Mucosa of gallbladder (tissue), 1 donor: ENCODE data around the gene ZFAND3. TPM values are rescaled to one million over a fixed set of nuclear protein-coding genes. Genes with fewer than 3 reads are reported as not detected.
"Not testable (repeated sequence)": the region's sequence is repeated elsewhere in the genome, so short reads cannot be mapped to it uniquely, and the experiment has no call there.

ENCODE experiments used
- DNase-seq: peaks from one replicate; pipeline ENCODE4 v3.0.0-alpha.2; 2020; ENCODE audit warnings: low spot score
- total RNA-seq: library from RNA; stranded (reverse); gene quantifications from one replicate; pipeline ENCODE4 v1.2.1, GENCODE V29; 2021
- donor health status: DM: no; HTN: no; CAD: no.

ZFAND3 gene
- total RNA-seq, 1 donor from 2014 or later: 105 TPM

DNA sequence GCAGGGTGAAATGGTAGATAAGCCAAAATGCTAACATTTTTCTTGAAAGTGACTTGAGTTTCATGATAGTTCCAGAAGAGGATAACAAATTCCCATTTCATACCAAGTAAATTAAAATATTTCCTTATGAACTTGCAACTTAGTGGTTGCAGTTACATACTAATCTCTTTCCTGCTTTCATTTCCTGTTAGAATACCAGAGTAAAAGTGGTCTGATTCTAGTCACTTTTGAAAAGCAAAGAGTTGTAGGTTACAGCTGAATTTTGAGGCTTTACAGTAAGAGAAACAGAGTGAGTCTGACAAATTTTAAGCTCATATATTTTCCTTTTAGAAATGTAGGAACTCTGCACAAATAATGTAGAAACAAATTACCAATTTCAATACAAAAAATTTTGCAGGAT lies 117.4 kb downstream of the ZFAND3 start:
- no peak for DNase-seq

GRCh38 chr6:37938909-37939308 lies 119.4 kb downstream of the ZFAND3 start:
- DNase-seq: no peak

- peak; percentile 40 for DNase-seq
Measured at GRCh38 chr6:37940074-37940847, 120.7 kb downstream of the ZFAND3 start.

DNA sequence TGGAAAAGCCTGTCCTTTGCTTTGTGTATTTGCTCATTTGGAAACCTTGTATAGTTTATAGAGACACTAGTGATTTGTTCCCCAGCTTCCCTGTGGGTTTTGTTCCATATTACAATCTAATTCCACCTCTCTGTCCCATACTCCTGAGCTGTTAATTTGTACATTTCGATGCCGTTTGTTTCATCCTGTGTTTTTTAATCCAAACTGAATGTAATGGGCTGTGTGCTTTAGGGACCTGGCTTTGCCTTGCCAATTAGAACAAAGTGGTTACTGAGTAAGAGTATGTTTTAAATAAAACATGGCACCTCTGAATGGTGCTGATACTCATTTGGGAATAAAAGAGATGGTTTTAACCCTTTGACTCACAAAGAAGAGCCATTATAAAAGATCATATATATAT lies 122.3 kb downstream of the ZFAND3 start:
- DNase-seq: no peak

GRCh38 chr6:37942606-37943376 lies 123.3 kb downstream of the ZFAND3 start:
- no peak for DNase-seq

- DNase-seq: no peak
Measured at GRCh38 chr6:37943436-37944058, 124.0 kb downstream of the ZFAND3 start.

DNA sequence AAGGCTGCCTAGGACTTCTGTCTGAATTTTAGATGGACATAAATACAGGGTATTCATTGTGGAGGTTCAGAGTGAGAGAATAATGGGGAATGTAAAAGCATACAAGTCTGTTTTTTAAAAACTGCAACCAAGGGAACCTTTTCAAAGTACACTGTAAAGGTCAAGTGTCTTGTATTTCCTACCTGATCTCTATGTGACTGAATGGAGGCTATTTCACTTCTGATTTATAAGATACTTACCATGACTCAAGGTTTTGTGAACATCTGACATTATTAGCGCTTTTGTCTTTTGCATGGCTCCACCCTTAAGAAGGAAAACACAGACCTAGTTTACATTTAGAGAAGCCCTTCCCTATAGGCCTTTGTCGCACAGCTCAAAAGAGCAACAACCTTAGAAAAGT lies 126.5 kb downstream of the ZFAND3 start:
- no peak for DNase-seq

DNA sequence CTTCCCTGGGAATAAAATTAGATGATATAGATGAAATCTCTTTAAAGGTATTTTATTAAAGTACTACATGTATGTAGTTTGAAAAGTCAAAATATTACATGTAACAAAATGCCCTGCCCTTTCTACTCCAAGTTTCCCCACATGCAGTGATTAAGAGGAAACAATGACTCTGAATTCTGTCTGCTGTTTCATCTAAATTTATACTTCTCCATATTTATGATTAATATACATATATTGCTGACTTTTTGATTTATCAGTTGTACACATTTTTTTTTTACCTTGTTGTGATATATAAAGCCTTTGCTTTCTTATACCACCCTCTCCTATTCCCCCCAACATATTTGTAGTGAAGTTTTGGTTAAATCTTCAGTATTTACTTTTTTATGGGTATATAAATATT lies 127.9 kb downstream of the ZFAND3 start:
- DNase-seq: no peak

DNA sequence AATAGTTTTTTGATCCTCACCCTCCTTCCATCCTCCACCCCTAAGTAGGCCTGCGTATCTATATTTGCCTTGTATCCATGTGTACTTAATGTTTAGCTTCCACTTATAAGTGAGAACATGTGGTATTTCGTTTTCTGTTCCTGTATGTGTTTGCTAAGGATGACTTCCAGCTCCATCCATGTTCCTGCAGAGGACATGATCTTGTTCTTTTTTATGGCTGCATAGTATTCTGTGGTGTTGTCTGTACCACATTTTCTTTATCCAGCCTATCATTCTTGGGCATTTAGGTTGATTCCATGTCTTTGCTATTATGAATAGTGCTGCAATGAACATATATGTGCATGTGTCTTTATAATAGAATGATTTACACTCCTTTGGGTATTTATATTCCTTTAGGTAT lies 129.1 kb downstream of the ZFAND3 start:
- not testable (repeated sequence) for DNase-seq

DNA sequence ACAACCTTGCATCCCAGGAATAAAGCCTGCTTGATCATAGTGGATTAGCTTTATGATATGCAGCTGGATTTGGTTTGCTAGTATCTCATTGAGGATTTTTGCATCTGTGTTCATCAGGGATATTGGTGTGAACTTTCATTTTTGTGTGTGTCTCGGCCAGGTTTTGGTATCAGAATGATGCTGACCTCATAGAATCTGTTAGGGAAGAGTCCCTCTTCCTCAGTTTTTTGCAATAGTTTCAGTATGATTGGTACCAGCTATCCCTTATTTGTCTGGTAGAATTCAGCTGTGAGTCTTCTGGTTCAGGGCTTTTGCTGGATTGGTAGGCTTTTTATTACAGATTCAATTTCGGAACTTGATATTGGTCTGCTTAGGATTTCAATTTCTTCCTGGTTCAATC lies 132.5 kb downstream of the ZFAND3 start:
- DNase-seq: no peak

GRCh38 chr6:37954791-37955190 lies 135.3 kb downstream of the ZFAND3 start:
- DNase-seq: no peak

- no peak for DNase-seq
Measured at GRCh38 chr6:37956711-37957275, 137.3 kb downstream of the ZFAND3 start.

GRCh38 chr6:37959061-37959460 lies 139.5 kb downstream of the ZFAND3 start:
- no peak for DNase-seq

GRCh38 chr6:37960139-37960935 lies 140.8 kb downstream of the ZFAND3 start:
- DNase-seq: no peak

DNA sequence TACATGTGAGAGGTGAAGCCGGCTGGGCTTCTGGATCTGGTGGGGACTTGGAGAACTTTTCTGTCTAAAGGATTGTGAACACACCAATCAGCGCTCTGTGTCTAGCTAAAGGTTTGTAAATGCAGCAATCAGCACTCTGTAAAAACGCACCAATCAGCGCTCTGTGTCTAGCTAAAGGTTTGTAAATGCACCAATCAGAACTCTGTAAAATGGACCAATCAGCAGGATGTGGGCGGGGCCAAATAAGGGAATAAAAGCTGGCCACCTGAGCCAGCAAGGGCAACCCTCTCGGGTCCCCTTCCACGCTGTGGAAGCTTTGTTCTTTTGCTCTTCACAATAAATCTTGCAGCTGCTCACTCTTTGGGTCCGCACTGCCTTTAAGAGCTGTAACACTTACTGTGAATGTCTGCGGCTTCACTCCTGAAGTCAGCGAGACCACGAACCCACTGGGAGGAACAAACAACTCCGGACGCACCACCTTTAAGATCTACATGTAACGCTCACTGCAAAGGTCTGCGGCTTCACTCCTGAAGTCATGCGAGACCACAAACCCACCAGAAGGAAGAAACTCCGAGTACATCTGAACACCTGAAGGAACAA lies 143.1 kb downstream of the ZFAND3 start:
- not testable (repeated sequence) for DNase-seq

DNA sequence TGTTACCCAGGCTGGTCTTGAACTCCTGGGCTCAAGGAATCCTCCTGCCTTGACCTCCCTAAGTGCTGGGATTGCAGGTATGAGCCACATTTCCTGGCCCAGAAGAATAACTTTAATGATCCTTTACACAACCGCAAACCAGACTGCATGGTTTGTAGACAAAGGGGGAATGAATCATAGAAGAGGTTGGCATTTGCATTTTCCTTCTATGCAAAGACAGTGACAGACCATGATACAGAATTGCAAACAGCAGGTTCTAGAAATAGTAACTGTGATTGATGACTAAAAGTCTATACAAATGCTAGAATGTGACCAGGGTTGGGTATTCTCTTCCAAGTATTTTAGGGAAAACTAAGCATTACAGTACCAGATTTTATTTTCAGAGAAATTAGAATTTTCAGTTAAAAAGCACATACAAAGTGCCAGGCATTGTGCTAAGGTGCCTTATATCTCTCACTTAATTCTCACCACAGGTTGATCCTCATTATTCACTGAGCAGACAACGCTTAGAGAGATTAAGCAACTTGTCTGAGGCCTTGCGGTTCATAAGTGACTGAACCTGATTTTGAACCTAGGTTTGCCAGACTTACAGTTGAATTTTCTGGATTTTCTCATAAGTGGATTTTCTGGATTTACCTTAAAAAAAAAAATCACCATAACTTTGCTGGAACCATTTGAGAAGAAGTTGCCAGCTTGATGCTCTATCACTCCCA lies 146.6 kb downstream of the ZFAND3 start:
- no peak for DNase-seq

DNA sequence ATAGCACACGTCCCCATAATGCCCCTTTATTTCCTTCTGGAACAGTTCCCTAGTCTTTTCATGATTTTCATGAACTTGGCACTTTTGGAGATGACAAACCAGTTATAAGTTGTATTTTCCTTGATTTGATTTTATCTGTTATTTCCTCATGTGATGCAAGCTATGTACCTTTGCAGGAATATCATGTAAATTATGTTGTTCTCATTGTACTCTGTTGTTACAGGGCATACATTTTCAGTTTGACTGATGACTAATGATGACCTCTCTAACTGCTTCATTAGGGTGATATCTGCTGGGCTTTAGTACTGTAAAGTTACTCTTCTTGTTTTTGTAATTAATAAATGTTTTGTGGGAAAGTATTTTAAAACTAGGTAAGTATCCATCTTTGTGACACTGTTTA lies 147.3 kb downstream of the ZFAND3 start:
- no peak for DNase-seq

DNA sequence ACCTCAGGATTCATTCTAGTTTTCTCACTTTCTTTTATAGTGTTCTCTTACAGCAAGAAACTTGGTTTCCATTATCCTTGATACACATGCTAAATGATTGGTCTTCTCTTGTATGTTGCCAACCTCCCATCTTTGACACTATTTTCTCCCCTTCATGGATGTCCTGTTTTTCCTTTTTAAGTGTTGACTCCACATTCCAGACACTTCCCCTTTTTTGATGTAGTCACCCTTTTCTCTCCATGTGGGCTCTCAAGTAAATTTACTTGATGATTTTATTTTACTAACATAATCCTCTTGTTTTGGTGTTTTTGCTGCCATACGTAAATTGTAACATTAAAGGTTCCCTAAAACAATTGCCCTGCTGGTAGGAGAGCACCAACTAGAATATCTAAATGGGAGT lies 148.1 kb downstream of the ZFAND3 start:
- DNase-seq: no peak

DNA sequence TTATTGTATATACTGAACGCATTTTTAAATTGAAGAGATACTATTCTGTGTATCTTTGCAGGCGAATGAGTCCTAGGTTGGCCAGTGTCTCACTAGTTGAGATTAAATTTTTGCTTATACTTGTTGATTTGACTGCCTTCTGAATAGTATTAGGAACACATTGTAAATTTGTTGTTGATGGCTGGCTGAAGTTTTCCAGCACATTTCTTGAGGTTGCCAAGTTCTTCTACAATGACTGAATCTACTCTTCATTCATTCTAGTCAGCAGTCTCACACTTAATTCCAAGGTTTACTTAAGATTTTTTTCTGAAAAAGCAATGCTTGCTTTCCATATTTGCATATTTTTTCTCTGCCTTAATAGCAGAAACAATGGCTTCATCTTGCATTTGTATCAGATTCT lies 151.7 kb downstream of the ZFAND3 start:
- DNase-seq: no peak

GRCh38 chr6:37971711-37972390 lies 152.3 kb downstream of the ZFAND3 start:
- DNase-seq: no peak
